Endothelial cell of umbilical vein (primary cell): Measurements from ENCODE around the gene SCAP.

Source experiments
- EZH2 ChIP-seq: IDR thresholded peaks from 2 replicates; pipeline ENCODE4 v1.6.1; 2012; ENCODE audit warnings: borderline replicate concordance, low read depth, mild to moderate bottlenecking, moderate library complexity, low read length, inconsistent platforms; ENCODE audit not compliant: severe bottlenecking
- POLR2A ChIP-seq: IDR thresholded peaks from 2 replicates; pipeline ENCODE4 v1.6.1; 2012; ENCODE audit warnings: low read depth, mild to moderate bottlenecking, control low read depth, low read length
- POLR2AphosphoS5 ChIP-seq: IDR thresholded peaks from 2 replicates; pipeline ENCODE4 v1.6.1; 2012; ENCODE audit warnings: low read depth, mild to moderate bottlenecking, control low read depth, low read length, moderate library complexity; ENCODE audit not compliant: insufficient read depth
- TF ChIP-seq, protein P1 (sequence below), 2 donors: IDR thresholded peaks; 1 replicate in 1 of 2; 2 replicates in 1 of 2; pipeline ENCODE4 v1.5.1; 2011; ENCODE audit warnings: low read length in 2 of 2, mild to moderate bottlenecking in 2 of 2, moderate library complexity in 2 of 2, control low read depth in 1 of 2, inconsistent platforms in 1 of 2, low read depth in 1 of 2; ENCODE audit not compliant: insufficient read depth in 1 of 2; ENCODE audit errors: extremely low read depth in 1 of 2

DNA sequence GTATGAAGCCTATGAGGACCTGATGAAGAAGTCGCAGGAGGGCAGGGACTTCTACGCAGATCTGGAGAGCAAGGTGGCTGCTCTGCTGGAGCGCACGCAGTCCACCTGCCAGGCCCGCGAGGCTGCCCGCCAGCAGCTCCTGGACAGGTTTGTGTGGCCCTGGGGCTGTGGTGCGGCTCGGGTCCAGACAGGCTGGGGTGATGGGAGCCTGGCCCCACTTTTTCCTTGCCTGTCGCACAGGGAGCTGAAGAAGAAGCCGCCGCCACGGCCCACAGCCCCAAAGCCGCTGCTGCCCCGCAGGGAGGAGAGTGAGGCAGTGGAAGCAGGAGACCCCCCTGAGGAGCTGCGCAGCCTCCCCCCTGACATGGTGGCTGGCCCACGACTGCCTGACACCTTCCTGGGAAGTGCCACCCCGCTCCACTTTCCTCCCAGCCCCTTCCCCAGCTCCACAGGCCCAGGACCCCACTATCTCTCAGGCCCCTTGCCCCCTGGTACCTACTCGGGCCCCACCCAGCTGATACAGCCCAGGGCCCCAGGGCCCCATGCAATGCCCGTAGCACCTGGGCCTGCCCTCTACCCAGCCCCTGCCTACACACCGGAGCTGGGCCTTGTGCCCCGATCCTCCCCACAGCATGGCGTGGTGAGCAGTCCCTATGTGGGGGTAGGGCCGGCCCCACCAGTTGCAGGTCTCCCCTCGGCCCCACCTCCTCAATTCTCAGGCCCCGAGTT lies 65.9 kb downstream of the SCAP start:
- no peak for TF ChIP-seq POLR2AphosphoS5
- TF ChIP-seq, protein P1, sequence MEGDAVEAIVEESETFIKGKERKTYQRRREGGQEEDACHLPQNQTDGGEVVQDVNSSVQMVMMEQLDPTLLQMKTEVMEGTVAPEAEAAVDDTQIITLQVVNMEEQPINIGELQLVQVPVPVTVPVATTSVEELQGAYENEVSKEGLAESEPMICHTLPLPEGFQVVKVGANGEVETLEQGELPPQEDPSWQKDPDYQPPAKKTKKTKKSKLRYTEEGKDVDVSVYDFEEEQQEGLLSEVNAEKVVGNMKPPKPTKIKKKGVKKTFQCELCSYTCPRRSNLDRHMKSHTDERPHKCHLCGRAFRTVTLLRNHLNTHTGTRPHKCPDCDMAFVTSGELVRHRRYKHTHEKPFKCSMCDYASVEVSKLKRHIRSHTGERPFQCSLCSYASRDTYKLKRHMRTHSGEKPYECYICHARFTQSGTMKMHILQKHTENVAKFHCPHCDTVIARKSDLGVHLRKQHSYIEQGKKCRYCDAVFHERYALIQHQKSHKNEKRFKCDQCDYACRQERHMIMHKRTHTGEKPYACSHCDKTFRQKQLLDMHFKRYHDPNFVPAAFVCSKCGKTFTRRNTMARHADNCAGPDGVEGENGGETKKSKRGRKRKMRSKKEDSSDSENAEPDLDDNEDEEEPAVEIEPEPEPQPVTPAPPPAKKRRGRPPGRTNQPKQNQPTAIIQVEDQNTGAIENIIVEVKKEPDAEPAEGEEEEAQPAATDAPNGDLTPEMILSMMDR (IDR thresholded peaks at IDR 0.05; ENCODE audit: extremely low read depth in 1 of 2, insufficient read depth in 1 of 2, low read depth in 1 of 2, low read length in 2 of 2): no peak
- no peak for TF ChIP-seq EZH2
- no peak for TF ChIP-seq POLR2A
